ENCODE measurements around the gene SERPINI1. TPM values are rescaled to one million over a fixed set of nuclear protein-coding genes. Genes with fewer than 3 reads are reported as not detected.

Gene SERPINI1
- total RNA-seq, 1 experiment from 2014 or later = 8.3 TPM

DNA sequence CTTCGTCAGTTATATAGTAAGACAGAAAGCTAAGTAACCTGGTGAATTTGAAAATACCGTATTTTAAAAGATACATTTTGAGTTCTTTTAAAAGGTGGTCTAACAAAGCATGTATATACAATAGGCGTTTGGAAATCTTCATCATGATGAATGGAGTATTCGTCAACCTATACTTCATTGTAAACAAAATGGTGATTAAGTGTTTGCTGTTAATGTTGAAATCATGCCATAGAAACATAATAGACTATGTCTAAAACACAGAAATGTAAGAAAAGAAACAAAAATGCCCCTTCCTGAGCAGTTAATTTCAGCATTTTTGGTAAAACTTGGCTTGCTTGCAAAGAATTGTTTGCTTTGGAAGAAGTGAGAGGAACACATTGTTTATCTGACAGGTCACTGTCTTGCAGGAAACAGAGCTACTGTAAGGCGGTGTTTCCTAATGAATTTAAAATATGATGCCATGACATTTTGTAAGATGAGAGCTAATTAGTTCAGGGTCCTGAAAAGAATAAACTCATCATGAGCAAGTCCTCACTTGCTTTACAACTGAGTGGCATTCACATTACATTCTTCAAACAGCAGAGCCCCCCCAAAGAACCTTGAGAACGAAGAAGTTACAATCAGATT is 126.7 kb downstream of the SERPINI1 start:
- Histone ChIP-seq H3K4me3 (ENCODE audit: insufficient read depth, low read depth, low read length) (no peak overlapping the region), H3K36me3 (replicated peaks; ENCODE audit: control insufficient read depth, insufficient read depth, low read length) (no peaks in the 10 kb centered on the region), H3K27me3 (ENCODE audit: control insufficient read depth, insufficient read depth, low read length) (no peaks in the 10 kb centered on the region)
- DNase-seq = no peak

DNA sequence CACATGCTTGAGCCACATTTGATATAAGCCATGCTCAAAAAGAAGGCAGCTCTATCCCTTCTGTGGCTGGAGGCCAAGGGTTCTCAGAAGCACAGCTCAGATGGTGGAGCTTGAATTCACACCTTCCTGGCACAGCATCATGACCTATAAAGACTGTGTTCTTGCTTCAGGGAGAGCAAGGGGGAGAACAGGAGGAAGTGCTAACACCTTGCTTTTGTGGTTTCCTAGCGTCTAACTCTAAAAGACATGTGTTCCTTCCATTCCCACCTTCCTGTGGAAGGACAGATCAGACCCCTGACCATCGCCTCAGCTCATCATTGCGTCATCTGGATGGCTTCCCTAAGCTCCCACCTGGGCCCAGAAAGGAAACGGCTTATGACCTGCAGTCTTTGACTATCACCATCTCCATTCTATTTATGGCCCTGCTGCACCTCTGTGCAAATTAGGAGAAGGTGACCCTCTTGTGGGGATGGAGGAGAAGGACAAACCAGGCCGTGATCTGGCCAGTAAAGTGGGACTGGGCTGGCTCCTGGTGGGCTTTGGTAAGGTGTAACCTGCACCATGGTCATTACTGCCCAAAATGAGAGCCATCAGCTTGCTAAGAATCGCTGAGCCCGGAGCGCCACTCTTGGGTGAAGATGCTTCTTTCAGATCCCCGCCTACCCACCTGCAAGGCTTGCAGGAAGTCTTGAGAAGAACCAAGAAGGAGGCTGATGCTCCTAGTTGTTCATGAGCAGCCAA is 128.5 kb downstream of the SERPINI1 start:
- no peaks in the 10 kb centered on the region for H3K36me3 ChIP-seq (replicated peaks; ENCODE audit: control insufficient read depth, insufficient read depth, low read length)
- H3K27me3 ChIP-seq (ENCODE audit: control insufficient read depth, insufficient read depth, low read length) = no peaks in the 10 kb centered on the region
- DNase-seq = no peak
- no peak overlapping the region for H3K4me3 ChIP-seq (ENCODE audit: insufficient read depth, low read depth, low read length)

DNA sequence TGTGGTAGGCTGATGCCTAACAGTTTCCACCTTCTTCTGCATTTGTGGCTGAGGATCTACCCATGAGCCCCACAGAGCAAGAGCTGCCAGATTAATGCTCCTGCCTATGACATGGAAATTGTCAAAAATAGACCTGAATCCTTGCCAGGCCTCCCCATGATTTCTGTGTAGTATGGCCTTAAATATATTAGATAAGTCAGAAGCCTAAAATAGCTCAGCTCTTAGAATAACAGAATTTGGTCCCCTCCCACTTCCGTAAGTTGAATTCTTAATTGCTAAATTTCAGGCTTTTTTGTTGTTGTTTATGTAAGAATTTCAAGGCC is 129.0 kb downstream of the SERPINI1 start:
- no peak overlapping the region for H3K4me3 ChIP-seq (ENCODE audit: insufficient read depth, low read depth, low read length)
- DNase-seq = no peak
- H3K27me3 ChIP-seq (ENCODE audit: control insufficient read depth, insufficient read depth, low read length) = no peaks in the 10 kb centered on the region
- H3K36me3 ChIP-seq (replicated peaks; ENCODE audit: control insufficient read depth, insufficient read depth, low read length) = no peaks in the 10 kb centered on the region

DNA sequence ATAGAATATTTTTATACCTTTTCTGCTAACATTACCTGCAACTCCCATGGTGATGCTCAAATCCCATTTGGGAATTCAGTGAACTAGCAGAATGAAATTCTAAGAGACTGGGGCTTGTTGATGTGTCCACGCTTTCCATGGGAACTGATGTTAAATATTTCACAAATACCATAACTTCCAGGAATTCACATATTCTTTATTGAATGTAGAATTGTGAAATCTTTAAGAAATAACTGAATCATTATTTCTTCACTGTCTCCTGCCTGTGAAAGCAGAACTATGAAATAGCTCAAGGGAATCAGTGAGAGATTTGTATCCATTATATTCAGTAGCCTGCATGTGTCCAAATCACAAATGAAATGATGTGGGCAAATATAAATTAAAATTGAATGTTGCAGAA is 130.8 kb downstream of the SERPINI1 start:
- DNase-seq = no peak
- Histone ChIP-seq H3K27me3 (ENCODE audit: control insufficient read depth, insufficient read depth, low read length) (no peaks in the 10 kb centered on the region), H3K36me3 (replicated peaks; ENCODE audit: control insufficient read depth, insufficient read depth, low read length) (no peaks in the 10 kb centered on the region), H3K4me3 (ENCODE audit: insufficient read depth, low read depth, low read length) (no peak overlapping the region)

DNA sequence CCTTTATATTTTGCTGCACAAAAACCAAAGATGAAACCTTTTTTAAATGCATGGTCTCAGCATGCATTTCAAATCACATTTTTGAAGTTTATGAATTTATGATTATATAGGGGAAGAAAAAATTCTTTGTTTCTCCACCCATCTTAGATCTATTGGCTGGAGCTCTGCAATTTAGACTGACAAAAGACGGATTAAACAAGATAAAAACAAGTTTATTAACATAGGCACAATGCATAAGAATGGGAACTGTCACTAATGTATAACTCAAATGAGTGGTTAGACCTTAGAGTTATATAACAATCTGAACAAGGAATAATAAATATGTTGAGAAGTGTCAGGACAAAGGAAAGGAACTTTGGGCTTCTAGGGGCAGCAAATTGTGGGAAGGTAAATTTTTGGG is 132.5 kb downstream of the SERPINI1 start:
- Histone ChIP-seq H3K36me3 (replicated peaks; ENCODE audit: control insufficient read depth, insufficient read depth, low read length) (no peaks in the 10 kb centered on the region), H3K27me3 (ENCODE audit: control insufficient read depth, insufficient read depth, low read length) (no peaks in the 10 kb centered on the region), H3K4me3 (ENCODE audit: insufficient read depth, low read depth, low read length) (no peak overlapping the region)
- DNase-seq = no peak

DNA sequence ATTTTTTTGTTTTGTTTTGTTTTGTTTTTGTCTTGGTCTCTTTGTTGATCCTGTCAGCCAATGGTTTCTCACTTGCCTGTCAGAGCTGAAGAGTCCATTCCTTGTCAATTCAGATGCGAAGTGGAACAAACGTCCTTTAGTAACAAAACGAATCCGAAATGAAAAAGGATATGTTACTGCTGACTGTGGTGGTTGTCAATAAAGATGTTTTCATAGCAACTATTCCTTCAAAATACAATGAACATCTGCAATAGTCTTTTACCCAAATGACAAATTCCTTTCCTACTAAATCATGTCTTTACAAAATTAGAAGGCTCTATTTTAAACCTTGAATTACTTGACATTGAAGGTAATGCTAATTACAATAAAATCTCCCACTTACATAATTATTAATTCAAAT is 134.7 kb downstream of the SERPINI1 start:
- Histone ChIP-seq H3K36me3 (replicated peaks; ENCODE audit: control insufficient read depth, insufficient read depth, low read length) (no peaks in the 10 kb centered on the region), H3K4me3 (ENCODE audit: insufficient read depth, low read depth, low read length) (no peak overlapping the region)
- no peak for DNase-seq

DNA sequence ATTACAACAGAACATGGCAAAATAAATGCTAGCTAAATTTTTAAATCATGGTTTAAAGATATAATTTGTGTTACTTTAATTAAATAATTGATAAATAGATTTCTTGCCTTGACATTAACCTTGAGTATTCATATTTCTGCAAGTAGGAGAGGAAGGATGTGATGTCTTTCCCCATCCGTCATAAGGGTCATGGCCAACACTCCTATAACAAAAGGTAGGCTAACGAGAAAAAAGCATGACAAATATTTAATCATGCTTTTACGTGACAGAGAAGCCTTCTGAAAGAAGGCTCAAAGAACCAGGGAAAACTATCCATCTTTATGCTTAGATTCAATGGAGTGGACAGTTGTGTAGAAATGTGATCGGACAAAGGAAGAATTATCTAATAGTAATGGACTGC is 135.2 kb downstream of the SERPINI1 start:
- H3K36me3 ChIP-seq (replicated peaks; ENCODE audit: control insufficient read depth, insufficient read depth, low read length) = no peaks in the 10 kb centered on the region
- no peak overlapping the region for H3K4me3 ChIP-seq (ENCODE audit: insufficient read depth, low read depth, low read length)
- no peaks in the 10 kb centered on the region for H3K27me3 ChIP-seq (ENCODE audit: control insufficient read depth, insufficient read depth, low read length)
- no peak for DNase-seq

More for the DNA sequence above, 134.7 kb downstream of the SERPINI1 start:
- H3K27me3 ChIP-seq (ENCODE audit: control insufficient read depth, insufficient read depth, low read length) = no peaks in the 10 kb centered on the region

DNA sequence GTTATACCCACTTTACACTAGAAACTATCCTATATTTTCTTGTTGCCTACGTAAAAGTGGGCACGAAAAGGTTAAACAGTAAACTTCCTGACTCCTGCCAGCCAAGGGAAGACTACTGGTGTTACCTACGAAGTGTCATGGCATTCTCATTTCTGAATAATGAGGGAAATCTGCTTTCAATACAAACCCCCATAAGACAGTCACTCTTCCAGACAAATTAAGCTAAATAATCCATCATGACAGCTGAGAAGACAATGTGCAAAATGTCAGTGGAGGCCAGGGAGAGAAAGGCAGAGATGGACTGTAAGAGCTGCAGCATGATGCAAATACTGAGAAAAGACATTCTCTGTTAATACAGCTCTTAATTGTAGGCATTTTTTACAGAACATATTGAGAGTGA is 136.5 kb downstream of the SERPINI1 start:
- no peaks in the 10 kb centered on the region for H3K27me3 ChIP-seq (ENCODE audit: control insufficient read depth, insufficient read depth, low read length)

DNA sequence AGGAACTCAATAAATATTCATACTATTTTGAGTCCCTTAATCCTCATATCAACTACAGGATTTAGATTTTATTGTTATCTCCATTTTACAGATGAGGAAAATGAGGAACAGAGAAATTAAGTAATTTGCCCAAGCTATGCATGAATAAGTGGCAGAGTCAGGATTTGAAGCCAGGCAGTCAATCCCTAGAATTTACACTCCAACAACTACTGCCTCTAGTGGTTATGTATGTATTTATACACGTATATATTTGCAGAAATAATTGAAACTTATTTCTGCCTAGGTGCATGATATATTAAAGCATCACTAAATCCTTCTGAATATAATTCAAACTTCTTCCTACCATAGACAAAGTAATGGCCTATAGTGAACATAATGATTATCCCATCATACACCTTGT is 137.4 kb downstream of the SERPINI1 start:
- H3K36me3 ChIP-seq (replicated peaks; ENCODE audit: control insufficient read depth, insufficient read depth, low read length) = no peaks in the 10 kb centered on the region
- no peaks in the 10 kb centered on the region for H3K27me3 ChIP-seq (ENCODE audit: control insufficient read depth, insufficient read depth, low read length)
- DNase-seq = no peak
- no peak overlapping the region for H3K4me3 ChIP-seq (ENCODE audit: insufficient read depth, low read depth, low read length)

More for the DNA sequence above, 136.5 kb downstream of the SERPINI1 start:
- no peak for DNase-seq
- Histone ChIP-seq H3K4me3 (ENCODE audit: insufficient read depth, low read depth, low read length) (no peak overlapping the region), H3K36me3 (replicated peaks; ENCODE audit: control insufficient read depth, insufficient read depth, low read length) (no peaks in the 10 kb centered on the region)

DNA sequence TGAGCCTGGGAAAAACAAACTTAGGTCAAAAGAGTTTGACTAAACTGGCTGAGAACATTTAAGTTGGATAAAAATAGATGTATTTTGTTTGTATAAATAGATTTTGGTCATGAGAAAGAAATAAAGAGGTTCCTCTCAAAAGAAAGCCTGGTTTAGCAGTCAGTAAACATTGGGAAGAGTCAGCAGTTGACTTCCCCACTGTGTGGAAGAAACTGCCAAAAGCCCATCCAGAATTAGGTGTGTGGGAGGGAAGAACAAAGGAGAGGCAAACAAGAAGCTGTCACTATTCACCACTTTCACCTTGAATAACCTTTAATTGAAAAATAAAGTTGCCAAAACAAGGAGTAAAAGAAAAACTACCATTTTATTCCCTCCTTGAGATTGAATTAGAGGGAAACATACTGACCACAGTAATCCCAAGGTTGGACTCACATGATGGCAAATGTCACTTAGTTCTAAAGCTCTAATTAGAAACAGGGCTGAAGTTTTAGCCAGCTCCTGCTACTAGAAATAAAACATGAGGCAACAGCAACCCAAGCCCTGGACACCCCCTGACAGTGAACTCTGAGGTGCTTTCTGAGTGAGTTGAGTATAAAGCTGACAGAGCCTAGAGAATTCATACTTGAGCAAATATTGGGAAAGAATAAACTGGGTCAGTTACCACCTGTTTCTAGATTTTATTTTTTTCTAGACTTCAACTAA is 139.3 kb downstream of the SERPINI1 start:
- DNase-seq = no peak
- no peaks in the 10 kb centered on the region for H3K27me3 ChIP-seq (ENCODE audit: control insufficient read depth, insufficient read depth, low read length)
- no peaks in the 10 kb centered on the region for H3K36me3 ChIP-seq (replicated peaks; ENCODE audit: control insufficient read depth, insufficient read depth, low read length)
- H3K4me3 ChIP-seq (ENCODE audit: insufficient read depth, low read depth, low read length) = no peak overlapping the region

Other genes with a start within 250 kb of the SERPINI1 start
- gene WDR49, start 81.8 kb upstream of the SERPINI1 start, total RNA-seq (2014; rRNA removed; shearing (Covaris generic)) = 0.07 and 0.35 TPM in 2 replicates
- gene PDCD10, start 829 bp upstream of the SERPINI1 start, total RNA-seq (2014; rRNA removed; shearing (Covaris generic)) = 53.3 and 68.5 TPM in 2 replicates